ENCODE data around the gene GDNF. TPM values are rescaled to one million over a fixed set of nuclear protein-coding genes. Genes with fewer than 3 reads are reported as not detected.

GDNF gene
- total and polyA plus RNA-seq, 12 donors, result 0.06 to 0.98 (median 0.34) TPM; not detected in 1

GRCh38 chr5:37767961-37768360 is 71.9 kb downstream of the GDNF start:
- no peak overlapping the region for H3K4me3 ChIP-seq
- no peaks in the 10 kb centered on the region for H3K27me3 ChIP-seq
- no peaks in the 10 kb centered on the region for H3K36me3 ChIP-seq (replicated peaks in 1 of 2)
- H3K27ac ChIP-seq, result no peak overlapping the region
- WGBS, 4 donors, result 76 to 80% (median 78%) methylated on average over 4 of the region's 4 CpGs
- no peak for TF ChIP-seq CTCF (IDR thresholded peaks at IDR 0.05)
- TF ChIP-seq POLR2A (IDR thresholded peaks at IDR 0.05), result no peak
- intact Hi-C loops (cut with DNase I), result no loop called here
- no peaks in the 10 kb centered on the region for H3K9me3 ChIP-seq (replicated peaks in 1 of 3)
- H3K4me1 ChIP-seq (replicated peaks in 1 of 2), result no peaks in the 10 kb centered on the region
- DNase-seq, result no peak

GRCh38 chr5:37767251-37767650 is 72.6 kb downstream of the GDNF start:
- intact Hi-C loops (cut with DNase I), result no loop called here
- WGBS, 4 donors, result 55 to 77% (median 71%) methylated on average over 3 of the region's 3 CpGs
- H3K27ac ChIP-seq, result no peak overlapping the region
- no peaks in the 10 kb centered on the region for H3K27me3 ChIP-seq
- TF ChIP-seq POLR2A (IDR thresholded peaks at IDR 0.05), result no peak
- no peak for TF ChIP-seq CTCF (IDR thresholded peaks at IDR 0.05)
- no peak for DNase-seq
- no peaks in the 10 kb centered on the region for H3K36me3 ChIP-seq (replicated peaks in 1 of 2)
- no peak overlapping the region for H3K4me3 ChIP-seq
- H3K4me1 ChIP-seq (replicated peaks in 1 of 2), result no peaks in the 10 kb centered on the region
- no peaks in the 10 kb centered on the region for H3K9me3 ChIP-seq (replicated peaks in 1 of 3)

All from adrenal gland (tissue), 12 donors.